HG02885 (cell line): ENCODE results near the gene GRHPR.
A peak's percentile ranks its signal among the peaks of the same experiment; 100 is the strongest.

Source experiments
- ATAC-seq: cut with Tn5 transposase; IDR thresholded peaks from one replicate; pipeline ENCODE4 v1.9.1; 2021; ENCODE audit warnings: mild to moderate bottlenecking; ENCODE audit not compliant: unreplicated experiment, poor library complexity

The GRHPR gene

GRCh38 chr9:37422289-37423104 is at the start of gene GRHPR:
Gene GRHPR (plus strand): TSS chr9:37422696. CDS start chr9:37422751, 55 bp downstream.
- peak; percentile 97 for ATAC-seq

- ATAC-seq = no peak
These were observed 49.7 kb upstream of the GRHPR start for GRCh38 chr9:37372839-37373238.

- no peak for ATAC-seq
These were observed 48.9 kb upstream of the GRHPR start for GRCh38 chr9:37373621-37374020.

- peak; percentile 31 for ATAC-seq
These were observed 47.6 kb upstream of the GRHPR start for GRCh38 chr9:37374892-37375291.

- no peak for ATAC-seq
These were observed 44.5 kb upstream of the GRHPR start for GRCh38 chr9:37377688-37378612.

- no peak for ATAC-seq
These were observed 43.9 kb upstream of the GRHPR start for GRCh38 chr9:37378613-37379004.

GRCh38 chr9:37379835-37380234 is 42.7 kb upstream of the GRHPR start:
- no peak for ATAC-seq

GRCh38 chr9:37380570-37380969 is 41.9 kb upstream of the GRHPR start:
- ATAC-seq = no peak

GRCh38 chr9:37381094-37381741 is 41.3 kb upstream of the GRHPR start:
- no peak for ATAC-seq

- ATAC-seq = peak; percentile 58
These were observed 40.1 kb upstream of the GRHPR start for GRCh38 chr9:37382161-37382981.

GRCh38 chr9:37382982-37383357 is 39.5 kb upstream of the GRHPR start:
- ATAC-seq = peak; percentile 16

GRCh38 chr9:37383393-37383792 is 39.1 kb upstream of the GRHPR start:
- ATAC-seq = no peak

GRCh38 chr9:37383876-37384746 is 38.4 kb upstream of the GRHPR start:
- ATAC-seq = no peak

- no peak for ATAC-seq
These were observed 37.2 kb upstream of the GRHPR start for GRCh38 chr9:37385286-37385685.

- no peak for ATAC-seq
These were observed 35.5 kb upstream of the GRHPR start for GRCh38 chr9:37386988-37387387.

- ATAC-seq = peak; percentile 90
These were observed 31.7 kb upstream of the GRHPR start for GRCh38 chr9:37390759-37391158.

GRCh38 chr9:37392272-37392671 is 30.2 kb upstream of the GRHPR start:
- ATAC-seq = no peak

- no peak for ATAC-seq
These were observed 27.3 kb upstream of the GRHPR start for GRCh38 chr9:37395229-37395628.

GRCh38 chr9:37395663-37396062 is 26.8 kb upstream of the GRHPR start:
- no peak for ATAC-seq
